Keratinocyte (primary cell): ENCODE results near the gene CELSR3. TPM values are rescaled to one million over a fixed set of nuclear protein-coding genes. Genes with fewer than 3 reads are reported as not detected.

ENCODE experiments used
- DNase-seq: peaks from one replicate; pipeline ENCODE4 v3.0.0-alpha.2; 2011; ENCODE audit warnings: low read depth, missing footprints, low spot score
- FAIRE-seq: peaks from 2 replicates; lab custom pipeline; 2011; peaks lifted over from hg19 to GRCh38; lab: Jason Lieb, UNC
- H2AFZ ChIP-seq: 2 replicates; pipeline ENCODE4 v1.6.0; 2012; ENCODE audit warnings: low read length, control low read depth, inconsistent platforms; ENCODE audit not compliant: control insufficient read depth
- H3K27ac ChIP-seq: 2 replicates; pipeline ENCODE4 v1.5.1; 2011; ENCODE audit warnings: low read length; ENCODE audit not compliant: control insufficient read depth, insufficient read depth
- H3K27me3 ChIP-seq: 3 replicates; pipeline ENCODE4 v1.6.0; 2011; ENCODE audit warnings: low read length; ENCODE audit not compliant: control insufficient read depth, insufficient read depth; ENCODE audit errors: extremely low read depth
- H3K36me3 ChIP-seq, 2 experiments: 2 replicates in 1 of 2; 3 replicates in 1 of 2; pipeline ENCODE4 v1.5.1; 2011; ENCODE audit warnings: low read length in 2 of 2, mild to moderate bottlenecking in 1 of 2; ENCODE audit not compliant: control insufficient read depth in 2 of 2, insufficient read depth in 2 of 2; ENCODE audit errors: extremely low read depth in 1 of 2
- H3K4me1 ChIP-seq: 3 replicates; pipeline ENCODE4 v1.5.1; 2011; ENCODE audit warnings: low read length; ENCODE audit not compliant: control insufficient read depth, insufficient read depth; ENCODE audit errors: extremely low read depth
- H3K4me2 ChIP-seq: 3 replicates; pipeline ENCODE4 v1.6.0; 2011; ENCODE audit warnings: low read depth, low read length; ENCODE audit not compliant: control insufficient read depth, insufficient read depth; ENCODE audit errors: extremely low read depth
- H3K4me3 ChIP-seq, 3 experiments: fragments of 200-600 bp in 1 of 3; sonication (generic) in 1 of 3; 2 replicates in 2 of 3; 3 replicates in 1 of 3; pipeline ENCODE4 v1.5.1; 2011 to 2016; ENCODE audit warnings: low read length in 3 of 3, mild to moderate bottlenecking in 3 of 3, control low read depth in 2 of 3, inconsistent platforms in 1 of 3, low read depth in 1 of 3, mixed read lengths in 1 of 3, mixed run types in 1 of 3, moderate library complexity in 1 of 3; ENCODE audit not compliant: control insufficient read depth in 2 of 3, insufficient read depth in 2 of 3; ENCODE audit errors: extremely low read depth in 1 of 3
- H3K79me2 ChIP-seq: 2 replicates; pipeline ENCODE4 v1.6.0; 2012; ENCODE audit warnings: low read length; ENCODE audit not compliant: control insufficient read depth, insufficient read depth
- H3K9ac ChIP-seq: 3 replicates; pipeline ENCODE4 v1.6.0; 2011; ENCODE audit warnings: low read length; ENCODE audit not compliant: control insufficient read depth, insufficient read depth; ENCODE audit errors: extremely low read depth
- H3K9me1 ChIP-seq: 3 replicates; pipeline ENCODE4 v1.6.0; 2011; ENCODE audit warnings: low read length; ENCODE audit not compliant: control insufficient read depth, insufficient read depth; ENCODE audit errors: extremely low read depth
- H3K9me3 ChIP-seq: 2 replicates; pipeline ENCODE4 v1.5.1; 2012; ENCODE audit warnings: low read depth, low read length; ENCODE audit not compliant: control insufficient read depth
- H4K20me1 ChIP-seq: 3 replicates; pipeline ENCODE4 v1.6.0; 2011; ENCODE audit warnings: low read length; ENCODE audit not compliant: control insufficient read depth, insufficient read depth; ENCODE audit errors: extremely low read depth
- EZH2 ChIP-seq: IDR thresholded peaks from one replicate; pipeline ENCODE4 v1.6.1; 2012; ENCODE audit warnings: inconsistent platforms, mild to moderate bottlenecking, low read length, moderate library complexity
- dilution Hi-C: fragments of 300-500 bp; cut with MboI; formaldehyde crosslinking; loops from one replicate; pipeline ENCODE4 v1.7.0; 2020; ENCODE audit warnings: low sequenced_read_pairs; ENCODE audit not compliant: extremely low pct_ligation_motif_present
- polyA plus RNA-seq, 5 experiments: library from polyadenylated mRNA; depleted of rRNA in 3 of 5; stranded (reverse) in 3 of 5; stranded (forward) in 1 of 5; unstranded in 1 of 5; fragments of >200 nt; gene quantifications; 1 replicate in 1 of 5; 2 replicates in 3 of 5; 3 replicates in 1 of 5; pipeline versions ENCODE4 v1.2.1 to v1.2.3, GENCODE V29; 2011 to 2012; ENCODE audit warnings: missing spikeins in 2 of 5, low read depth in 1 of 5, low replicate concordance in 1 of 5
- TF ChIP-seq, protein P1 (sequence below), 3 experiments: IDR thresholded peaks in 1 of 3; conservative IDR thresholded peaks in 1 of 3; optimal IDR thresholded peaks in 1 of 3; 2 replicates in 2 of 3; 3 replicates in 1 of 3; pipeline versions ENCODE3 to v1.5.1; 2011; ENCODE audit warnings: low read length in 3 of 3, mild to moderate bottlenecking in 3 of 3, moderate library complexity in 2 of 3, control low read depth in 1 of 3, inconsistent platforms in 1 of 3; ENCODE audit not compliant: insufficient read depth in 2 of 3; ENCODE audit errors: extremely low read depth in 1 of 3

The CELSR3 gene
- polyA plus RNA-seq, 1 donor (not counting 4 experiments of a cell fraction or from before 2014, with no cell fraction given) = 0.25 TPM

DNA sequence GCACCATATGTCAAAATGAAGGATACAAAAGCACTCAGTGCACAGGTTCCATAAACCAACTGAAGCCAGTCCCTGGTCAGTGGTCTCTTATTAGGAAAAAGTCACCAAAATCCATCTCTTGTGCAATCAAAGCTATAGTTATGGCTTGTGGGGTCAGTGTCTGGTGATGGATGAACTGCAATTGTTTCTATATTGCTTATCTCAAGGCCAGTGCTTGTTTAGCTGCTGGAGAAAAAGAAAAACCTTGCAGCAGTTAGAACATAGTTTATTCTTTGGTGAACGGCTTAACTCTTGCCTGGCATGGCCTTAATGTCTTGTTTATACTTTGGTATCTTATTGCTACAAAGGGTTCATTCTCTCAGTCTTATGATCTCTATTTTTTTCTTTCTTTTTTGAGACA is 50.4 kb downstream of the CELSR3 start:
- H3K9ac ChIP-seq = no peak overlapping the region
- H2AFZ ChIP-seq = no peak overlapping the region
- dilution Hi-C loops = no loop called here
- H3K9me3 ChIP-seq = peaks cover 3% of the 10 kb centered on the region
- H3K36me3 ChIP-seq = peaks cover 0 to 9% of the 10 kb centered on the region in 2 experiments
- H3K27ac ChIP-seq = no peak overlapping the region
- H3K79me2 ChIP-seq = peaks cover 21% of the 10 kb centered on the region
- no peak overlapping the region for H3K4me2 ChIP-seq
- peaks cover 20% of the 10 kb centered on the region for H3K4me1 ChIP-seq
- no peaks in the 10 kb centered on the region for H3K9me1 ChIP-seq
- H3K27me3 ChIP-seq = no peaks in the 10 kb centered on the region
- FAIRE-seq = no peak
- no peak overlapping the region for H3K4me3 ChIP-seq
- no peak for DNase-seq
- no peaks in the 10 kb centered on the region for H4K20me1 ChIP-seq
- TF ChIP-seq EZH2 = no peak
- TF ChIP-seq, protein P1, sequence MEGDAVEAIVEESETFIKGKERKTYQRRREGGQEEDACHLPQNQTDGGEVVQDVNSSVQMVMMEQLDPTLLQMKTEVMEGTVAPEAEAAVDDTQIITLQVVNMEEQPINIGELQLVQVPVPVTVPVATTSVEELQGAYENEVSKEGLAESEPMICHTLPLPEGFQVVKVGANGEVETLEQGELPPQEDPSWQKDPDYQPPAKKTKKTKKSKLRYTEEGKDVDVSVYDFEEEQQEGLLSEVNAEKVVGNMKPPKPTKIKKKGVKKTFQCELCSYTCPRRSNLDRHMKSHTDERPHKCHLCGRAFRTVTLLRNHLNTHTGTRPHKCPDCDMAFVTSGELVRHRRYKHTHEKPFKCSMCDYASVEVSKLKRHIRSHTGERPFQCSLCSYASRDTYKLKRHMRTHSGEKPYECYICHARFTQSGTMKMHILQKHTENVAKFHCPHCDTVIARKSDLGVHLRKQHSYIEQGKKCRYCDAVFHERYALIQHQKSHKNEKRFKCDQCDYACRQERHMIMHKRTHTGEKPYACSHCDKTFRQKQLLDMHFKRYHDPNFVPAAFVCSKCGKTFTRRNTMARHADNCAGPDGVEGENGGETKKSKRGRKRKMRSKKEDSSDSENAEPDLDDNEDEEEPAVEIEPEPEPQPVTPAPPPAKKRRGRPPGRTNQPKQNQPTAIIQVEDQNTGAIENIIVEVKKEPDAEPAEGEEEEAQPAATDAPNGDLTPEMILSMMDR (optimal IDR thresholded peaks at IDR 0.05 in 1 of 3, IDR thresholded peaks at IDR 0.05 in 1 of 3, conservative IDR thresholded peaks at IDR 0.05 in 1 of 3; ENCODE audit: extremely low read depth in 1 of 3, insufficient read depth in 2 of 3, low read length in 3 of 3) = no peak

DNA sequence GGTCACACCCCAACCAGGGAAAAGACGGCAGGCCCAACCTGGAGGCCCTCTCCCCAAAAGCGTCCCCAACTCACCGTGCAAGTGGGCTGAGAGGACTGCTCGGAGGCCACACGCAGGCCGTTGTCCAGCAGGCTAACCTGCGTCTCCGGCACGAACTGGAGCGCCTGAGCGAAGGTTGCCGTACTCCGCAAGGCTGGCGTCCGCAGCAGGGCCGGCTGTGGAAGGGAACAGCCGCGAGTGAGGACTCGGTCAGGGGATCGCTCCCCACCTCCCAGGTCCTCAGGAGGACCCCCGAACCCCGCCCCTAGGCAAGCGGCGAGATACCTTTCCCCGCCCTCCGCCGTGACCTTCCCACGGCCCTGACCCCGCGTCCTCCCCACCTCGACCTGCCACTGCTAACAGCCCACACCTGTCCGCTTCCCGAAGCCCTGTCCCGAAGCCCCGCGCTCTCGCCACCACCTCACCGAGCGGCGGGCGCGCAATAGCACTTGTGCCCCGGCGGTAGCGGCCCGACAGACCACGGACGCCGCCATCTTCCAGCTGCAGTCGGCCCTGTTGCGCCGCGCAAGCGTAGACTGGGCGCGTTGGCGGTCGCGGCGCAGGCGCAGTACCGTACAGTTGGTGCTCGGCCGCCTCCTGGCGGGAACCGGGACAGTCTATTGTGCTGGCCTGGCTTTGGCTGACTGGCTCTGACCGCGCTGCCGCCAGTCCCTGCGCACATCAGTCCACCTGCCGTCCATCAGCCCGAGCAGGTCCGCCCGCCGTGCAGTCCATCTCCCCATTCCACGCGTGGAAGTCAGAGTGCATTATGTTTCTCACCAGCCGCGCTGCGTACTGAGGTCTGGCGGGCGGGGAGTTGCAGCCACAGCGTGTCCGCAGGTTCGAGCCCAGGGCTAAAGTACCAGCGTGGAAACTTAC is 53.3 kb downstream of the CELSR3 start, which contains the start of gene UQCRC1:
Gene UQCRC1 (minus strand): TSS at position 559 of the 918 bp plus-strand sequence. CDS start 26 bp downstream, at position 533.
- H3K79me2 ChIP-seq = peaks cover 28% of the 10 kb centered on the region
- peak within 1 kb of the TSS; percentile 95 for H3K9ac ChIP-seq
- H3K9me1 ChIP-seq = peaks cover 2% of the 10 kb centered on the region
- peak within 1 kb of the TSS; percentile 96 for H2AFZ ChIP-seq
- peak within 1 kb of the TSS; percentile 86 to 95 (median 91) for H3K4me3 ChIP-seq
- peaks cover 19% of the 10 kb centered on the region for H3K4me1 ChIP-seq
- H3K36me3 ChIP-seq = peaks cover 14 to 29% of the 10 kb centered on the region in 2 experiments
- DNase-seq (no peak), FAIRE-seq (peak; percentile 61)
- no peaks in the 10 kb centered on the region for H4K20me1 ChIP-seq
- H3K27me3 ChIP-seq = no peaks in the 10 kb centered on the region
- H3K4me2 ChIP-seq = peak within 1 kb of the TSS; percentile 86
- dilution Hi-C loops = no loop called here
- TF ChIP-seq, protein P1 (optimal IDR thresholded peaks at IDR 0.05 in 1 of 3, IDR thresholded peaks at IDR 0.05 in 1 of 3, conservative IDR thresholded peaks at IDR 0.05 in 1 of 3; ENCODE audit: extremely low read depth in 1 of 3, insufficient read depth in 2 of 3, low read length in 3 of 3) = peak in 2 of 3 experiments; percentile 51 to 86
- TF ChIP-seq EZH2 = no peak
- H3K27ac ChIP-seq = peak within 1 kb of the TSS; percentile 82
- no peaks in the 10 kb centered on the region for H3K9me3 ChIP-seq
